Activated T-cell treated with anti-CD3 and anti-CD28 coated beads, Interleukin-2, amount 50 U/mL, for 72 hours (primary cell): ENCODE measurements around the gene JADE1. TPM values are rescaled to one million over a fixed set of nuclear protein-coding genes. Genes with fewer than 3 reads are reported as not detected.

Experiments
- ATAC-seq, 2 donors: fragments of 150-1000 bp; cut with Tn5 transposase; replicated peaks in 1 of 2; 2 replicates each; pipeline ENCODE4 v1.10.0; 2021; ENCODE audit warnings: moderate library complexity in 2 of 2, mild to moderate bottlenecking in 1 of 2
- DNase-seq, 2 donors: peaks; one replicate each; pipeline ENCODE4 v3.0.0; 2021 to 2022; ENCODE audit warnings: mixed read lengths in 1 of 2
- H3K27ac Mint-ChIP-seq: one replicate; pipeline ENCODE4 v1.8.0; 2022; ENCODE audit warnings: mild to moderate bottlenecking, moderate library complexity, mixed read lengths
- H3K27me3 Mint-ChIP-seq: one replicate; pipeline ENCODE4 v1.8.0; 2022; ENCODE audit warnings: low read depth, mixed read lengths
- H3K36me3 Mint-ChIP-seq, 2 donors: one replicate each; pipeline ENCODE4 v1.8.0; 2022; ENCODE audit warnings: mixed read lengths in 2 of 2, mild to moderate bottlenecking in 1 of 2; ENCODE audit not compliant: insufficient read depth in 2 of 2
- H3K4me1 Mint-ChIP-seq: one replicate; pipeline ENCODE4 v1.8.0; 2022; ENCODE audit warnings: low read depth, mixed read lengths
- H3K4me3 Mint-ChIP-seq, 2 donors: one replicate each; pipeline ENCODE4 v1.8.0; 2022; ENCODE audit warnings: mild to moderate bottlenecking in 2 of 2, mixed read lengths in 2 of 2, moderate library complexity in 2 of 2
- H3K9me3 Mint-ChIP-seq, 2 donors: one replicate each; pipeline ENCODE4 v1.8.0; 2022; ENCODE audit warnings: mixed read lengths in 2 of 2
- total RNA-seq, 2 donors: library from RNA; stranded (reverse); gene quantifications; one replicate each; pipeline ENCODE4 v1.2.3, GENCODE V29; 2022

Gene JADE1
- total RNA-seq, 2 donors from 2014 or later, result 30.0 to 34.9 TPM

GRCh38 chr4:128818442-128818841 lies 8.9 kb downstream of the JADE1 start:
- Mint-ChIP-seq H3K4me3 (peak overlapping the region in 1 of 2 donors; percentile 55), H3K4me1 (peaks cover 75% of the 10 kb centered on the region)

GRCh38 chr4:128819082-128819742 lies 9.7 kb downstream of the JADE1 start:
- Mint-ChIP-seq H3K27me3 (no peaks in the 10 kb centered on the region), H3K4me3 (peak overlapping the region; percentile 22 to 55), H3K36me3 (peaks cover 0 to 10% of the 10 kb centered on the region in 2 donors), H3K27ac (peak overlapping the region; percentile 79), H3K4me1 (peaks cover 72% of the 10 kb centered on the region), H3K9me3 (no peaks in the 10 kb centered on the region)
- ATAC-seq (peak in 1 of 2 donors; percentile 72), DNase-seq (no peak)

More at GRCh38 chr4:128818442-128818841, 8.9 kb downstream of the JADE1 start:
- no peaks in the 10 kb centered on the region for H3K27me3 Mint-ChIP-seq
- H3K36me3 Mint-ChIP-seq, result peaks cover 0 to 8% of the 10 kb centered on the region in 2 donors
- no peaks in the 10 kb centered on the region for H3K9me3 Mint-ChIP-seq
- peak overlapping the region; percentile 42 for H3K27ac Mint-ChIP-seq
- DNase-seq (no peak), ATAC-seq (no peak)

GRCh38 chr4:128820671-128821070 lies 11.2 kb downstream of the JADE1 start:
- no peak for ATAC-seq
- no peak for DNase-seq
- Mint-ChIP-seq H3K27ac (no peak overlapping the region), H3K27me3 (no peaks in the 10 kb centered on the region), H3K4me1 (peaks cover 71% of the 10 kb centered on the region), H3K9me3 (no peaks in the 10 kb centered on the region), H3K36me3 (peaks cover 0 to 7% of the 10 kb centered on the region in 2 donors), H3K4me3 (no peak overlapping the region)

DNA sequence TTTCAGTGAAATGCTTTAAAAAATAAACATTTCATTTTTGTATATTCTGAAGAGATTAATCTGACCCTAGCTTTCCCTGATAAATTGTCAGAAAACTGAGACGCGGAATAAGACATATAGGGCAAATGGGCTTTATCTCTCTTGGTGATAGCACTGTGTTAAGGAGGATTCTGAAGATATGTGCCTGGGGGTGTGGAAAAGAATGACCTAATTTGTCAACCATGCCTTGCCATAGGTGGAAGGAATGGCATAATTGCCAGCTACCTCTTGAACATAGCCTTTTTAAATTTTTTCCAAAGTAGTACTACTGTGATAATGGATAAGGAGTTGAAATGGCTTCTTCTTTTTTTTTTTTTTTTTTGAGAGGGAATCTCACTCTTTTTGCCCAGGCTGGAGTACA lies 11.7 kb downstream of the JADE1 start:
- peaks cover 71% of the 10 kb centered on the region for H3K4me1 Mint-ChIP-seq
- H3K9me3 Mint-ChIP-seq, result no peaks in the 10 kb centered on the region
- H3K27ac Mint-ChIP-seq, result no peak overlapping the region
- ATAC-seq (no peak), DNase-seq (no peak)
- H3K27me3 Mint-ChIP-seq, result no peaks in the 10 kb centered on the region
- no peak overlapping the region for H3K4me3 Mint-ChIP-seq
- peaks cover 0 to 7% of the 10 kb centered on the region in 2 donors for H3K36me3 Mint-ChIP-seq

DNA sequence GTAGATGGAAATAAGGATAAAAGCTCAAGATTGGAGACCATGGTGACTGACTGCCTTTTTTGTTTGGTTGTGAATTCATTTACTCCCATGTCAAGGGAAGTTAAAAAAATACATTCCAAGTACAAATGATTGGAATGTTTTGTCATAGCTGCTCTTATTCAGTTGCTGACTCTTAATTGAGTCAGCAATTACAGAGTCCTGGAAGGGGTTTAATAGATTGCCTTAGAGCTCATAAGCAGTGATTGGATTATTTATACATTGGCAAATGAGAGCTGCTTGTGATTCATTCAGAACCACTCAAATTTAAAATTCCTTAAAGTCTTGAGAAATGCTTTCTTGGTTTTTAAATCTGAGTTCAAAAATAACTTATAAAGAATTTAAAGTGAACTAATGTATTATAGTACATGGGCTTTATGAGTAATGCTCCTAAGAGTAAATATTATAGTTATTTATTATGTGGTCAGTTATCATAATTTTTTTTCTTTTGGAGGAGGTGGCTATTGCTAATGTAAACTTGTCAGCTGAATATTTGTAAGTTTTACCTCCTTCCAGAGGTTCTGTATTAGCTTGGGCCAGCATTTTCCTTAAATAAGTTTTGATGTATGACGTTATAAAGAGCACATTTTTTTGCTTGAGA lies 13.6 kb downstream of the JADE1 start:
- H3K36me3 Mint-ChIP-seq, result peaks cover 2 to 8% of the 10 kb centered on the region in 2 donors
- peaks cover 78% of the 10 kb centered on the region for H3K4me1 Mint-ChIP-seq
- no peaks in the 10 kb centered on the region for H3K27me3 Mint-ChIP-seq
- DNase-seq (no peak), ATAC-seq (no peak)
- H3K9me3 Mint-ChIP-seq, result no peaks in the 10 kb centered on the region
- no peak overlapping the region for H3K27ac Mint-ChIP-seq
- H3K4me3 Mint-ChIP-seq, result no peak overlapping the region

DNA sequence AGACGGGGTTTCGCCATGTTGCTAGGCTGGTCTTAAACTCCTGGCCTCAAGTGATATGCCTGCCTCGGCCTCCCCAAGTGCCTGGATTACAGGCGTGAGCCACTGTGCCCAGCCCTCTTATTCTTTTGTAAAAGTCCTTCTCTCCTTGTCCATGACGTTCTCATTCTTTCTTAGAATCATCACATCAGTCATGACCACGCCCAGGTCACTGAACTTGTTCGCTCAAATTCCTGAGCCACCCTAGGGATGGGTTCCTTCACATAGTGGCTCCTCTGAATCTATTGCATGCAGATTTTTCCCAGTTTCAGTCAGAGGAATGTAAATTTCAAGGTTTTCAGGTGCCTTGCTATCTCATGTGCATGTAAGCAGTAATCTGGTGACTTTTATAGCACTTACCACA lies 15.7 kb downstream of the JADE1 start:
- ATAC-seq (no peak), DNase-seq (no peak)
- Mint-ChIP-seq H3K4me3 (no peak overlapping the region), H3K9me3 (no peaks in the 10 kb centered on the region), H3K27me3 (no peaks in the 10 kb centered on the region), H3K36me3 (peaks cover 4 to 8% of the 10 kb centered on the region in 2 donors), H3K27ac (peak overlapping the region; percentile 73), H3K4me1 (peaks cover 64% of the 10 kb centered on the region)

GRCh38 chr4:128827296-128827695 lies 17.8 kb downstream of the JADE1 start:
- DNase-seq, result no peak
- Mint-ChIP-seq H3K4me1 (peaks cover 59% of the 10 kb centered on the region), H3K27me3 (no peaks in the 10 kb centered on the region), H3K4me3 (peak overlapping the region; percentile 4 to 39), H3K36me3 (peaks cover 5 to 12% of the 10 kb centered on the region in 2 donors), H3K9me3 (no peaks in the 10 kb centered on the region), H3K27ac (peak overlapping the region; percentile 91)
- no peak for ATAC-seq

GRCh38 chr4:128830906-128831503 lies 21.5 kb downstream of the JADE1 start:
- Mint-ChIP-seq H3K9me3 (no peaks in the 10 kb centered on the region), H3K27me3 (no peaks in the 10 kb centered on the region), H3K27ac (peak overlapping the region; percentile 64), H3K4me1 (peaks cover 44% of the 10 kb centered on the region), H3K4me3 (no peak overlapping the region), H3K36me3 (peaks cover 5 to 18% of the 10 kb centered on the region in 2 donors)
- ATAC-seq, result no peak
- DNase-seq, result no peak

- Mint-ChIP-seq H3K4me3 (no peak overlapping the region), H3K27ac (peak overlapping the region; percentile 64), H3K4me1 (peaks cover 42% of the 10 kb centered on the region), H3K27me3 (no peaks in the 10 kb centered on the region), H3K36me3 (peaks cover 5 to 18% of the 10 kb centered on the region in 2 donors), H3K9me3 (no peaks in the 10 kb centered on the region)
- DNase-seq (no peak), ATAC-seq (no peak)
Measured at GRCh38 chr4:128831531-128832242, 22.2 kb downstream of the JADE1 start.

DNA sequence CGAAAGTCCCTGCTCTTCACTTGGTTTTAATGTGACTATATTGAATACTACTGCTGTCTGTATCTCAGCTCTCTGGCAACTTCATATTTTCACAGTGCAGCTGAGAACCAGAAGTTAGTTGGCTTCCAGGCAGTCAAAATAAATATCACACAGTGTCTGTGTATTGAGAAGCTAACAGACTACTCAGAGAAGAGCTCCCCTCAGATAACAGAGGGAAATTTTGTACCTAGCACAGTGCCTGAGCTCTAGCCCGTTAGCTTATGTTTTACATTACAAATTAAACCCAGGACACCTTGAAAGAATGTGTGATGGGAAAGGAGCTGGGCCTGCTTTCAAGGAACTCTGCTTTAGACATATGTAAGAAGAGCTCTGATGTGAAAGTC lies 22.7 kb downstream of the JADE1 start:
- ATAC-seq (no peak), DNase-seq (no peak)
- Mint-ChIP-seq H3K27ac (peak overlapping the region; percentile 47), H3K4me3 (no peak overlapping the region), H3K36me3 (peaks cover 5 to 18% of the 10 kb centered on the region in 2 donors), H3K27me3 (no peaks in the 10 kb centered on the region), H3K9me3 (no peaks in the 10 kb centered on the region), H3K4me1 (peaks cover 42% of the 10 kb centered on the region)

DNA sequence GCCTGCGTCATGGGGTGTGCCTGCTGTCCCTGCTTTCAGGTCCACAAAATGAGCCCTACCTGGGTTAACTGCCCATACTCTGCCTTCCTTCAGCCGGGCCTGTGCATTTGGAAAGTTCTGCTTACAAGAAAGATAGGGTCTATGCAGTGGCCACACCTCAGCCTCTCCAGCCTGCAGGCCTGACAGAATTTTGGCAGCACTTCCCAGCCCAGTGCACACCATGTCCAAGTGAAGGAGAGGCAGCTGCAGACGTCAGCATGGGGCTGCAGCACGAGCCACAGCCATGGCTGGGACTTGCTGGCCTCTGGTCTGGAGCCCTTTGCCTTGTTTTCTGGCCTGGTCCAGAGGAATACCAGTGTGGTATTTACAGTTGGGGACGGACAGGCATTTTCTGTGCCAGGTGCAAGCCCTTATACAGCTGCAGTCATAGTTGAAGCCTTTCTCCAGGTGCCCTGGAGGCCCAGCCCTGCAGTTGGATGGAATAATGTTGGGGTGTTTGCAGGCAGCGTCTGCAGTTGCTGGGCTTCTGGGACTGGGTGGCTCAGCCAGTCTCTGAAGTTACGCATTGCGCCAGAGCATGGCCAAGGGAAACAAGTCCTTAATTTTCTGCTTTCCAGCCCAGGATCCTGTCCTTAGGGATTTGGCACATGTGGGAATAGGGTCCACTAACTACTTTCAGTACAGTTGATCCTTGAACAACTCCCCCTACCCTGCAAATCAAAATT lies 26.2 kb downstream of the JADE1 start:
- no peak for DNase-seq
- Mint-ChIP-seq H3K27me3 (no peaks in the 10 kb centered on the region), H3K27ac (no peak overlapping the region), H3K9me3 (no peaks in the 10 kb centered on the region), H3K36me3 (peaks cover 1 to 15% of the 10 kb centered on the region in 2 donors), H3K4me1 (peaks cover 49% of the 10 kb centered on the region), H3K4me3 (no peak overlapping the region)
- no peak for ATAC-seq

GRCh38 chr4:128837198-128837597 lies 27.7 kb downstream of the JADE1 start:
- peak overlapping the region; percentile 1 for H3K27ac Mint-ChIP-seq
- DNase-seq (no peak), ATAC-seq (no peak)
- H3K4me1 Mint-ChIP-seq, result peaks cover 39% of the 10 kb centered on the region
- no peak overlapping the region for H3K4me3 Mint-ChIP-seq
- no peaks in the 10 kb centered on the region for H3K9me3 Mint-ChIP-seq
- H3K36me3 Mint-ChIP-seq, result peaks cover 2 to 16% of the 10 kb centered on the region in 2 donors
- H3K27me3 Mint-ChIP-seq, result no peaks in the 10 kb centered on the region
